Activated CD8-positive, alpha-beta memory T cell treated with anti-CD3 and anti-CD28 coated beads, Interleukin-2, amount 50 U/mL, for 4 hours (primary cell): Measurements from ENCODE around the gene ATE1.
A peak's percentile ranks its signal among the peaks of the same experiment; 100 is the strongest.
"Not testable (repeated sequence)": the region's sequence is repeated elsewhere in the genome, so short reads cannot be mapped to it uniquely, and the experiment has no call there.

Experiments used
- DNase-seq: peaks from one replicate; pipeline ENCODE4 v3.0.0-alpha.2; 2020

ATE1 gene

GRCh38 chr10:121927841-121928527, at the start of gene ATE1:
ATE1 (minus strand) TSS chr10:121928031; CDS start chr10:121927949, 82 bp downstream.
- peak; percentile 80 for DNase-seq

DNA sequence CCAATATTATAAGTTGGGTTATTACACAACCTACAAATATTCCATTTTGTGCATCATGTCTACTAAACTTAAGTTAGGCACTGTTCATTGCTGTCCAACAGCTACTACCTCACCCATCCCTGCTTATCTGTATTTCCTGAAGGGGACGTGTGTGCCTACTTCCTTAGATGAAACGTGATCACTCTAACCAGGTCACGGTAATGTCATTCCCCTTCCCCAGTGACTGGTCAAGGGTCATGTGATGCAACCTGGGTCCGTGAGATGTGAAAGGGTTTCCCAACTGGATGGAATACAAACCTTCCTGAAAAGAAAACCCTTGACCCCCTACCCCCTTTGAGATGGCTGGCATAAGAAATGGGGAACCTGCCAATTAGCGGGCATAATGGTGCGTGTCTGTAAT, 48.8 kb upstream of the ATE1 start:
- DNase-seq, result no peak

- no peak for DNase-seq
Measured at GRCh38 chr10:121975295-121976086, 47.7 kb upstream of the ATE1 start.

GRCh38 chr10:121974535-121975294, 46.9 kb upstream of the ATE1 start, which contains the start of gene NSMCE4A:
NSMCE4A (minus strand) TSS chr10:121975217; CDS start chr10:121975165, 52 bp downstream.
- peak; percentile 74 for DNase-seq

DNA sequence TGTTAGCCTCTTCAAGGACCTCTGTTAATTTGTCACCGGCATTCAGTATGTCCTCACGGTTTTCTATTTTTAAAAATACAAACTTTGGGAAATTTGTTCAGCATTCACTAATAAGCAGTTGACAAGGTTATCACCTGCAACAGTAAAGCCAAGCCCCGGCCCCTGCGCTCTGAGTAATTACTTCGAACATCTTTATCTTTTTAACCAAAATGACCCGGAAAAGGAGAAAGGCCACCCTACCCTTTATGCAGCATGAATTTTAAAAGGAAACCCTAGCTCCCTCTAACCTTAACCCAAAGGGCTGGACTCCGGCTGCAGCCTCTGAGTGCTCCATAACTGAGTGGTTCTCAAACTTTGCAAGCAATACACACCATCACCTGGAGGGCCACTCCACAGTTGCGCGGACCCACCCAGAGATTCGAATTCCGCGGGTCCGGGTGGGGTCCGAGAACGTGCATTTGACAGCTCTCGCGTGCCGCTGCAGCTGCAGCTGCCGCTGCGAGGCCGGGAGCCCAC, 46.2 kb upstream of the ATE1 start:
- no peak for DNase-seq

- not testable (repeated sequence) for DNase-seq
Measured at GRCh38 chr10:121969086-121969485, 41.3 kb upstream of the ATE1 start.

- DNase-seq, result no peak
Measured at GRCh38 chr10:121965996-121966395, 38.2 kb upstream of the ATE1 start.

DNA sequence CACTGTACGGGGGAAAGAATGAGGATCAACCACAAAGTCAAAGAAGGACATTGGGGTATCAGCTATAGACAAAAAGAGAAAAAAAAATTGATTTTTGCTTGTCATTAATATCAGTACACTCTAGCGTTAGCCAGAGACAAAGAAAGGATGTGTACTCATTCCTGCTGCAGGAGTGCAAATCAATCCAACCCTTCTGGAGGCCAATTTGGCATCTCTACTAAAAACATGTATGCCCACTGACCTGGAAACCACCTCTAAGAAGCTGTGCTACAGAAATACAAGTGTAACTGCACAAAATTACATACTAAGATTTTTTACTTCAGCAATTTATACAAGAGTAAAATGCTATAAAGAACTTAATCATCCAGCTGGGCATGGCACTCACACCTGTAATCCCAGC, 33.6 kb upstream of the ATE1 start:
- DNase-seq, result no peak

DNA sequence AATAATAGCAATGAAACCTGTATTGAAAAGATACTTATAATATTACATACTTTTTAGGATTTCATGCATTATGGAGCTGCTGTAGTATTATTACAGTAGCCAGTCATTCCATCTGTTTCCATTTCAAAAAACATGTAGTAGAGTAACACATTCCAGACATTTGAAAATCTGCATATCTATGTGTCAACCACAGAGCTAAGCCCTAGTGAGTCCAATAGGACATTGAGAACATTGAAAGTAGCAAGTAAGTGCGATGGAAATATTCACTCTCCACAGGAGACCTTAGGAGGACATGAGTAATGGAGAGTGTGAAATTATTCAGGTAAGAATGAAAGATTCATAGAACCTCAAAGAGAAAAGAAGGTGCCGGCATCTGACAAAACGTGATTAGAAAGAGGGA, 31.8 kb upstream of the ATE1 start:
- DNase-seq, result no peak

GRCh38 chr10:121956111-121957061, 28.6 kb upstream of the ATE1 start:
- DNase-seq, result no peak

- no peak for DNase-seq
Measured at GRCh38 chr10:121952226-121952625, 24.4 kb upstream of the ATE1 start.

DNA sequence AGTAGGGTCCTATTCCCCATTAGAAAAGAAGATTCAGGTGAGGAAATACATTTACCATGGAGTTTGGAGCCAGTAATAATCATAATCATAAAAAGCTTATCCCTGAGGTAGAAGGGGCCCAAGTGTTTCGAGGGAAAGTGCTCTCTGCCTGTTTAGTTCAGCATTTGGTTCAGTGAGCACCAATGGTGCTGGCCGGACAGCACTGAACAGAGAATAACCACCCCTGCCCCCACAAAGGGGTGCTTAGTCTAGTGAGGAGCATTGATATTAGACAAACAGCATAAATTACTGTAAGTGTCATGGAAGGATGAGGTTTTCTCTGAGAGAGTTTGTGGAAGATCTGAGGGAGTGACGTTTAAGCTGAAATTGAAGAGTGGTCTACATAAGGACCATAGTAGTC, 21.6 kb upstream of the ATE1 start:
- no peak for DNase-seq

GRCh38 chr10:121949049-121949448, 21.2 kb upstream of the ATE1 start:
- no peak for DNase-seq

GRCh38 chr10:121947343-121948330, 19.8 kb upstream of the ATE1 start:
- no peak for DNase-seq

DNA sequence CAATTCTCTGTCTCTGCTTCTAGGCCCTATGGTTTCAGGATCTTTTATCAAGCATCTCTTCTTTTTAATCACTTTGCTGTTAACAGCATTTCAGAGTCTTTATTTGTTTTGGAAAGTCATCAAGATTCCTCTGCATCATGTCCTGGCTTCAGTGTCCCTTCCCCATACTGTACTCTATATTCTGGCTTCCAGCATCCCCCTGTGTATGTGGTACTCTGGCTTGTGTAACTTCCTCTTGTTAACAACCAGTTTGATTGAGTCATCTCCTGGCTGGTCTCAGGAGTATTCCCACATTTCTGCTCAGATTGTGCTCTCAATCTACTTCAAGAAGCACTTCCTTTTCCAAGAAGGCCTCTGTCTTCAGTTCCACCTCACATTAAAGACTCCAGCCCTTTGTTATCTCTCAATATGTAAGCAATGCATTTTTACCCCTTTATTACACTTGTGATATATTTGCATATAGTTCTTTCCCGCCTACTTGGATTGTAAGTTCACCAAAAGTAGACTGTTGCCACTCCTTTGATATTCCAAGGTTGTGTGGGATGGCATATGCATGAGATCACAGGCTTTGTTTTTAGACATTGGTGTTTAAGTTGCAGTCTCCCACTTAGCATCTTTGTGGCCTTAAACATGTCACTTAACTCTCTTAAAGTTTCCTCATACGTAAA, 15.1 kb upstream of the ATE1 start:
- no peak for DNase-seq

- no peak for DNase-seq
Measured at GRCh38 chr10:121941532-121941931, 13.7 kb upstream of the ATE1 start.

DNA sequence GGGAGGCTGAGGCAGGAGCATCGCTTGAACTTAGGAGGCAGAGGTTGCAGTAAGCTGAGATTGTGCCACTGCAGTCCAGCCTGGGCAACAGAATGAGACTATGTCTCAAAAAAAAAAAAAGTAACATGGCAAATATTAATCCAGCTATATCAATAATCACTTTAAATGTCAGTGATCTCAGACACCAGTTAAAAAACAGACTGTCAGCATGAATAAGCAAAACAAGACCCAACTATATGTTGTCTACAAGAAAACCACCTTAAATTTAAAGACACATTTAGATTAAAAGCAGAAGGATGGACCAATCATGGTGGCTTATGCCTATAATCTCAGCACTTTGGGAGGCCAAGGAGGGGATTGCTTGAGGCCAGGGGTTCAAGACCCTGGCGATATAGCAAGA, 8.5 kb upstream of the ATE1 start:
- no peak for DNase-seq

DNA sequence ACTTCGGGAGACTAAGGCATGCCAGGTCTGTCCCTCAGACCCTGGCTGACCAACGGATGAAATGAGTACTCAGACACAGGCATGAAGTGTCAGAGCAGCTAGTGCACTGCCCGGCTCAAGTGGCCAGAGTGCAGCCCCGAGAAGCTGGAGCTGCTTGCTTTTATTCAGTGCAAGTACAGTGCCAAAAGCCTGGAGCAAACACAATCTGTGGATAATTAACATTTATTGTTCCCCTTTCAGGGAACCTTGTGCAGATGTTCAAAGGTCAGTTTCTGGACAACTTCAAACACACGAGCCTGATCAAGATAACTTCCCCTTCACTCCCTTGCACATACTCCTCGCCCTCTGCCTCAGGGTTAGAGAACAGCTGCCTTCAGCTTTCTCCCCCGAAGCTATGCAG, 7.9 kb upstream of the ATE1 start:
- DNase-seq, result no peak

GRCh38 chr10:121930268-121931085, 2.6 kb upstream of the ATE1 start:
- not testable (repeated sequence) for DNase-seq
